ENCODE measurements around the gene CHST5.

DNA sequence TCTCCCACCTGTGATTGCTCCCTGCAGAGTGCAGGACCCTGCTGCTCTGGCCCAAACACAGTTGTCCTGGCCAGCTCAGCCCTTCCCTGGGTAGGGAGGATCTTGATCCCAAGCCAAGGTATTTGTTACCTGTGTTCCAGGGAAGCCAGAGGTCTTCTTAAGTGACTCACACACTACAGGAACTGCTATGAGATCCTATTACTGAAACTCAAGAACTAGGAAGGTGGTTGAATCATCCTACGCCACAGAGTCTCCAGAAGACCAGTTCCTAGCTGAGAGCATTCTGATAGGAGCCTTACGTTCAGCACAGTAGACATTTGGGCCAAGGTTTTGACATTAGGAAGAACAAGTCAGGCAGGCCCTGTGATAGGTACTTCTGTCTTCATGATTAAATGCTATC is 52.7 kb downstream of the CHST5 start:
- TF ChIP-seq CTCF (IDR thresholded peaks at IDR 0.05; ENCODE audit: poor library complexity), result no peak
- no peak for TF ChIP-seq EZH2 (IDR thresholded peaks at IDR 0.05; ENCODE audit: borderline replicate concordance)

Data from hepatocyte (in vitro differentiated cells).